Measurements from ENCODE around the gene BACH2.

DNA sequence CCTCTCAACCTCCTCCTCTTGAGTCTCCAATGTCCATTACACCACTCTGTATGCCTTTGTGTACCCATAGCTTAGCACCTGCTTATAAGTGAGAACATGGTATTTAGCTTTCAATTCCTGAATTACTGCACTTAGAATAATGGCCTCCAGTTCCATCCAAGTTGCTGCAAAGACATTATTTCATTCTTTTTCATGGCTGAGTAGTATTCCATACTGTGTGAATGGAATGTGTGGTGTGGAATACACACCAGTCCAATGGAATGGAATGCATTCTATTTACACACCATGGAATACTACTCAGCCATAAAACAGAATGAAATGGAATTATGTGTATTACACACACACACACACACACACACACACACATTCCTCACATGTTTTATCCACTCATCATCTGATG, 116.1 kb downstream of the BACH2 start:
- TF ChIP-seq, protein P1, sequence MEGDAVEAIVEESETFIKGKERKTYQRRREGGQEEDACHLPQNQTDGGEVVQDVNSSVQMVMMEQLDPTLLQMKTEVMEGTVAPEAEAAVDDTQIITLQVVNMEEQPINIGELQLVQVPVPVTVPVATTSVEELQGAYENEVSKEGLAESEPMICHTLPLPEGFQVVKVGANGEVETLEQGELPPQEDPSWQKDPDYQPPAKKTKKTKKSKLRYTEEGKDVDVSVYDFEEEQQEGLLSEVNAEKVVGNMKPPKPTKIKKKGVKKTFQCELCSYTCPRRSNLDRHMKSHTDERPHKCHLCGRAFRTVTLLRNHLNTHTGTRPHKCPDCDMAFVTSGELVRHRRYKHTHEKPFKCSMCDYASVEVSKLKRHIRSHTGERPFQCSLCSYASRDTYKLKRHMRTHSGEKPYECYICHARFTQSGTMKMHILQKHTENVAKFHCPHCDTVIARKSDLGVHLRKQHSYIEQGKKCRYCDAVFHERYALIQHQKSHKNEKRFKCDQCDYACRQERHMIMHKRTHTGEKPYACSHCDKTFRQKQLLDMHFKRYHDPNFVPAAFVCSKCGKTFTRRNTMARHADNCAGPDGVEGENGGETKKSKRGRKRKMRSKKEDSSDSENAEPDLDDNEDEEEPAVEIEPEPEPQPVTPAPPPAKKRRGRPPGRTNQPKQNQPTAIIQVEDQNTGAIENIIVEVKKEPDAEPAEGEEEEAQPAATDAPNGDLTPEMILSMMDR (IDR thresholded peaks at IDR 0.05; ENCODE audit: insufficient read depth, low read length, poor library complexity, severe bottlenecking) = no peak
- TF ChIP-seq EZH2phosphoT487 (conservative IDR thresholded peaks at IDR 0.05; ENCODE audit: low read length) = no peak
